Measurements from ENCODE around the gene CPZ. TPM values are rescaled to one million over a fixed set of nuclear protein-coding genes. Genes with fewer than 3 reads are reported as not detected.

Gene CPZ
- 0.94 TPM for total RNA-seq
- 4.4 TPM for polyA plus RNA-seq
- long read RNA-seq, donor 1: 0 reads
- long read RNA-seq, donor 2: 0 reads
- long read RNA-seq, donor 3, partial matches to known transcripts: 0 of 1 reads
- long read RNA-seq, donor 3, other reads (novel, unspliced or antisense): 0 of 1 reads
- long read RNA-seq, donor 4: 0 reads
- long read RNA-seq, donor 5: 0 reads
- long read RNA-seq, donor 6: 0 reads
- long read RNA-seq, donor 7, partial matches to known transcripts: 0 of 1 reads
- long read RNA-seq, donor 7, other reads (novel, unspliced or antisense): 0 of 1 reads
- long read RNA-seq, donor 8, partial matches to known transcripts: 0 of 2 reads
- long read RNA-seq, donor 8, other reads (novel, unspliced or antisense): 0 of 2 reads
- long read RNA-seq, donor 9: 0 reads
- long read RNA-seq, donor 10: 0 reads

DNA sequence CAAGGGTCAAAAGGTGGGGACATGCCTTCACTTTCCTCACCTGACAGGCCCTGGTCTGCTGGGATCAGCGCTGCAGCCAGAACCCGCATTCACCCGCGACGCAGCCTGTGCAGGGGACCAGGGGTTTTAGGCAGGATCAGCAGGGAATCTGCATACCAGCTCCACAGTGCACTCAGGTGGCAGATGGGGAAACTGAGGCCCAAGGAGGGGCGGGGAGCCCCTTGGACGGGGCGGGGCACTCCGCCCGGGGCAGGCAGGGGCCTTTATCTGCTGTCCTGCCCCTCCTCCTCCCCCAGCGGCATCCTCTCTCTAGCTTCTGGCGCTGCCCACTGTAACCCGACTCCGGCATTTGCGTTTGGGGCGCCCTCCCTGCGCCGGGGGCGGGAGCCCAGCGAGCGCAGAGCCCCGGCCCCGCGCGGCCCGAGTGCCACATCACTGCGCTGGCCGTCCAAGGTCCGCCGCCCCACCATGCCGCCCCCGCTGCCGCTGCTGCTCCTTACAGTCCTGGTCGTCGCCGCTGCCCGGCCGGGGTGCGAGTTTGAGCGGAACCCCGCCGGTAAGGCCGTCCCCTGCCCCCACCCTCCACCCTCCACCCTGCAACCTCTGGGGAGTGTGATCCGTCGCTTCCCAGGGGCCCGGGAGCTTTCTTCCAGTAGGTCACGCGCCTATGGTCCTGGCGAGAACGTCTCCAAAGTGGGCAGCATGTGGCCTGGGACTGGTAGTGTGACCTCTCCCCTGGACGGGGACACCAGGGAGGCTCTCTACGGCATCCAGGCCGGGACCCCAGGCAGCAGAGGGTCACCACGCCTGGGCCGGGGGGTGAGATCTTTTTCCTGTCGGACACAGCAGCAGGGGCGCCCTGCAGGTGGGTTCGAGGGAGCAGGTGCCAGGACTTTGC lies at the start of gene CPZ:
Gene CPZ, plus strand, starts transcription at position 400 of the 898 bp plus-strand sequence. Its CDS starts 69 bp downstream, at position 469.
- DNase-seq (ENCODE audit: low read depth in 6 of 9, low spot score in 9 of 9): no peak
- Histone ChIP-seq H3K27me3 (ENCODE audit: control insufficient read depth in 2 of 2, insufficient read depth in 1 of 2, low read length in 1 of 2) (peaks cover 32 to 48% of the 10 kb centered on the region in 2 donors), H3K27ac (ENCODE audit: low read depth in 1 of 2, low read length in 1 of 2) (no peak within 1 kb of the TSS), H3K9me3 (ENCODE audit: control insufficient read depth in 2 of 2, insufficient read depth in 1 of 2, low read length in 1 of 2) (no peaks in the 10 kb centered on the region), H3K4me1 (ENCODE audit: control insufficient read depth in 2 of 2, insufficient read depth in 2 of 2, low read length in 2 of 2) (no peaks in the 10 kb centered on the region), H3K4me3 (ENCODE audit: low read length in 2 of 2) (no peak within 1 kb of the TSS), H3K36me3 (ENCODE audit: control insufficient read depth in 2 of 2, insufficient read depth in 2 of 2, low read length in 1 of 2) (no peaks in the 10 kb centered on the region)
- 6% methylated on average over 58 of the region's 58 CpGs for WGBS

DNA sequence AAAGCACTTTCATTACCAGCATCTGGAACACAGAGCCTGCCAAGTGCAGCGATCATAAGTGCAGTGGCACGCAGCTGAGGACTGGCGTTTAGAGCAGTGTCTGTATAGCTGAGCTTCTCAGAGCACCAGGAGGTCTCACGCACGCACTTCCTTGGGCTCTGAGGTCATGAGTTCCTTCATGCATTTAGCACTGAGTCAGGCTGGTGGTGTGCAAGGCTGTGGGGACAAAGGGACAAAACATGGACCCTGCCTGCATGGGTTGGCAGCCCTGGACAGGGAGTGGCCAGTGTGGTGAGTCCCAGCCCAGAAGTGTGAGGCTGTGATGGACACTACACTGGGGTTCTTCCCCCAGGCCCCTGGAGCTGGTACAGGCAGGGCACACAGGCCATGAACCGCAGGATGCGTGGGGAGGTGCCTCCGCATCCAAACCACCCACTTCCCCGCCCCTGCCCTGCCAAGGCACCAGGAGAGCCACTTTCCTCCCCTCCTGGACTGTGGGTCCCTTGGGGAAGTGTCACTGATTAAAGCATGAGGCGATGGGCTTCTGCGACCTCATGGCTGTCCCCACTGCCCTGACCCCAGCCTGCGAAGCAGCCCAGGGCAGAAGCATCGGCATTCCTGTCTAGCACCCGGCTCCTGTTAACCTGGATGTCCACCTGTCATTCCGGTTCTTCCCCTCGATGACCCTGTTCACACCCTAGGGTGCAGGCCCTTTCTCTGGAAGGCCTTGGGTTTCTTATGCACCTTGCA lies 49.6 kb upstream of the CPZ start:
- no peak for DNase-seq (ENCODE audit: low read depth in 6 of 9, low spot score in 9 of 9)
- Histone ChIP-seq H3K27ac (ENCODE audit: low read depth in 1 of 2, low read length in 1 of 2) (no peak overlapping the region), H3K27me3 (ENCODE audit: control insufficient read depth in 2 of 2, insufficient read depth in 1 of 2, low read length in 1 of 2) (peaks cover 0 to 3% of the 10 kb centered on the region in 2 donors), H3K36me3 (ENCODE audit: control insufficient read depth in 2 of 2, insufficient read depth in 2 of 2, low read length in 1 of 2) (no peaks in the 10 kb centered on the region), H3K4me1 (ENCODE audit: control insufficient read depth in 2 of 2, insufficient read depth in 2 of 2, low read length in 2 of 2) (no peaks in the 10 kb centered on the region), H3K9me3 (ENCODE audit: control insufficient read depth in 2 of 2, insufficient read depth in 1 of 2, low read length in 1 of 2) (no peaks in the 10 kb centered on the region), H3K4me3 (ENCODE audit: low read length in 2 of 2) (no peak overlapping the region)
- 92% methylated on average over 16 of the region's 16 CpGs for WGBS

DNA sequence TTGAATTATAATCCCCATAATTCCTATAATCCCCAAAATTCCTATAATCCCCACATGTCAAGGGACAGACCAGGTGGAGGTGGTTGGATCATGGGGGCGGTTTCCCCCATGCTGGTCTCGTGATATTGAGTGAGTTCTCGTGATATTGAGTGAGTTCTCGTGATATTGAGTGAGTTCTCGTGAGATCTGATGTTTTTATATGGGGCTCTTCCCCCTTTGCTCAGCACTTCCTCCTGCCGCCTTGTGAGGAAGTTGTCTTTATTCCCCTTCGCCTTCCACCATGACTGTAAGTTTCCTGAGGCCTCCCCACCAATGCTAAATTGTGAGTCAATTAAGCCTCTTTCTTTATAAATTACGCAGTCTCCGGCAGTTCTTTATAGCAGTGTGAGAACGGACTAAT lies 48.9 kb upstream of the CPZ start:
- DNase-seq (ENCODE audit: low read depth in 6 of 9, low spot score in 9 of 9): no peak
- H3K4me3 ChIP-seq (ENCODE audit: low read length in 2 of 2): no peak overlapping the region
- peaks cover 0 to 3% of the 10 kb centered on the region in 2 donors for H3K27me3 ChIP-seq (ENCODE audit: control insufficient read depth in 2 of 2, insufficient read depth in 1 of 2, low read length in 1 of 2)
- H3K4me1 ChIP-seq (ENCODE audit: control insufficient read depth in 2 of 2, insufficient read depth in 2 of 2, low read length in 2 of 2): no peaks in the 10 kb centered on the region
- H3K27ac ChIP-seq (ENCODE audit: low read depth in 1 of 2, low read length in 1 of 2): no peak overlapping the region
- H3K9me3 ChIP-seq (ENCODE audit: control insufficient read depth in 2 of 2, insufficient read depth in 1 of 2, low read length in 1 of 2): no peaks in the 10 kb centered on the region
- 77% methylated on average over 10 of the region's 10 CpGs for WGBS
- H3K36me3 ChIP-seq (ENCODE audit: control insufficient read depth in 2 of 2, insufficient read depth in 2 of 2, low read length in 1 of 2): no peaks in the 10 kb centered on the region

DNA sequence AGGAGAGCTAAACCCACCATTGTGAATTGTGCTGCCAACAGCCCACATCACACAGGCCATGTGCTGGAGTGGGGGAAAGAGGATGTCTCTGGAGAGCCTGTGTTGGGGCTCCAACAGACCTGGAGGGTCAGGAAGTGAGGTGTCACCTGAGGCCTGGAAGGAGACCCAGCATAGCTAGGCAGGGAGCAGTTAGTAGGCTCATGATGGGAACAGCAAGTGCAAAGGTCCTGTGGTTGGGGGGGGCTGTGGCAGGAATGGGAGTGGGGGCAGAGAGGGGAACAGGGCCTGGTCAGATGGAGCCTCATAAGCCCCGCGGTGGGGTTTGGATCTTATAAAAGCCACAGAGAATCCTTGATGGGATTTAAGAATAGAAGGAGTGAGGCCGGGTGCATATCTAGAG lies 48.3 kb upstream of the CPZ start:
- Histone ChIP-seq H3K36me3 (ENCODE audit: control insufficient read depth in 2 of 2, insufficient read depth in 2 of 2, low read length in 1 of 2) (no peaks in the 10 kb centered on the region), H3K4me3 (ENCODE audit: low read length in 2 of 2) (no peak overlapping the region), H3K9me3 (ENCODE audit: control insufficient read depth in 2 of 2, insufficient read depth in 1 of 2, low read length in 1 of 2) (no peaks in the 10 kb centered on the region), H3K27me3 (ENCODE audit: control insufficient read depth in 2 of 2, insufficient read depth in 1 of 2, low read length in 1 of 2) (peaks cover 0 to 3% of the 10 kb centered on the region in 2 donors), H3K27ac (ENCODE audit: low read depth in 1 of 2, low read length in 1 of 2) (no peak overlapping the region), H3K4me1 (ENCODE audit: control insufficient read depth in 2 of 2, insufficient read depth in 2 of 2, low read length in 2 of 2) (no peaks in the 10 kb centered on the region)
- no peak for DNase-seq (ENCODE audit: low read depth in 6 of 9, low spot score in 9 of 9)
- 96% methylated on average over 3 of the region's 3 CpGs for WGBS

DNA sequence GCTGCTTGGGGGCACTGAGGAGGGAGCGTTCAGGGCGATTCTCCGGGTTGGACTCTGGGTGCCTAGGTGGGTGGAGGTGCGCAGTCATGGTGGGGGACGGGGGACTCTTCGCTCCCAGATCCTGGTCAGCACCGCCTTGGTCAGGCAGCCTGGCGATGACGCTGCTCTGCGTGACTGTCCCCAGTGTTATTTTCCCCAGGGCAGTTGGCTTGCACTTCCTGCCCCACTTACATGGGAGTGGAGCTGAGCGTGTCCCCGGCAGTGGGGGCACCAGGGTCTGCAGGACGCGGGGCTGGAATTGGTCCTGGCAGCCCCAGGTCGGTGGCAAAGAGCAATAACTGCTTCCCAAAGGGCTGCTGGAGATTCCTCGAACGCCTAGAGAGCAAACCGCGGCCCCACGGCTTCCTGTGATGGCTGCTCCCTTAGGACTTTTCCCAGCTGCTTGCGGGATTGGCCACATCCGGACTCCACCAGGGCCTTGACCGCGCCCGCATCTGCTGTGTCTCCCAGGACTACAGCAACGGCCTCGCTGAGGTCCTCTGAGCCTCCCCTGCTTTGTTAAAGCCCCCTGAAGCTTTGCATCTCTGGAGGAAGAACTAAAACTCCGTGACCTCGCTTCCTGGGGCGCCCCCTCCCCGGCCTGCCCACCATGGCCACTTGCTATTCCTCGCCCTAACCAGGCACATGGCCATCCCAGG lies 47.7 kb upstream of the CPZ start:
- H3K36me3 ChIP-seq (ENCODE audit: control insufficient read depth in 2 of 2, insufficient read depth in 2 of 2, low read length in 1 of 2): no peaks in the 10 kb centered on the region
- WGBS: 82% methylated on average over 32 of the region's 32 CpGs

GRCh38 chr4:8545439-8545765 lies 47.2 kb upstream of the CPZ start:
- WGBS: 75% methylated on average over 9 of the region's 9 CpGs
- H3K36me3 ChIP-seq (ENCODE audit: control insufficient read depth in 2 of 2, insufficient read depth in 2 of 2, low read length in 1 of 2): no peaks in the 10 kb centered on the region
- H3K4me3 ChIP-seq (ENCODE audit: low read length in 2 of 2): no peak overlapping the region
- no peaks in the 10 kb centered on the region for H3K4me1 ChIP-seq (ENCODE audit: control insufficient read depth in 2 of 2, insufficient read depth in 2 of 2, low read length in 2 of 2)
- no peaks in the 10 kb centered on the region for H3K9me3 ChIP-seq (ENCODE audit: control insufficient read depth in 2 of 2, insufficient read depth in 1 of 2, low read length in 1 of 2)
- H3K27ac ChIP-seq (ENCODE audit: low read depth in 1 of 2, low read length in 1 of 2): no peak overlapping the region
- peaks cover 0 to 3% of the 10 kb centered on the region in 2 donors for H3K27me3 ChIP-seq (ENCODE audit: control insufficient read depth in 2 of 2, insufficient read depth in 1 of 2, low read length in 1 of 2)
- no peak for DNase-seq (ENCODE audit: low read depth in 6 of 9, low spot score in 9 of 9)

More for the DNA sequence above, 47.7 kb upstream of the CPZ start:
- Histone ChIP-seq H3K27ac (ENCODE audit: low read depth in 1 of 2, low read length in 1 of 2) (no peak overlapping the region), H3K27me3 (ENCODE audit: control insufficient read depth in 2 of 2, insufficient read depth in 1 of 2, low read length in 1 of 2) (peaks cover 0 to 3% of the 10 kb centered on the region in 2 donors), H3K4me3 (ENCODE audit: low read length in 2 of 2) (no peak overlapping the region), H3K4me1 (ENCODE audit: control insufficient read depth in 2 of 2, insufficient read depth in 2 of 2, low read length in 2 of 2) (no peaks in the 10 kb centered on the region), H3K9me3 (ENCODE audit: control insufficient read depth in 2 of 2, insufficient read depth in 1 of 2, low read length in 1 of 2) (no peaks in the 10 kb centered on the region)
- no peak for DNase-seq (ENCODE audit: low read depth in 6 of 9, low spot score in 9 of 9)

GRCh38 chr4:8546766-8547107 lies 45.8 kb upstream of the CPZ start:
- no peak for DNase-seq (ENCODE audit: low read depth in 6 of 9, low spot score in 9 of 9)
- Histone ChIP-seq H3K4me1 (ENCODE audit: control insufficient read depth in 2 of 2, insufficient read depth in 2 of 2, low read length in 2 of 2) (no peaks in the 10 kb centered on the region), H3K27ac (ENCODE audit: low read depth in 1 of 2, low read length in 1 of 2) (no peak overlapping the region), H3K9me3 (ENCODE audit: control insufficient read depth in 2 of 2, insufficient read depth in 1 of 2, low read length in 1 of 2) (no peaks in the 10 kb centered on the region), H3K27me3 (ENCODE audit: control insufficient read depth in 2 of 2, insufficient read depth in 1 of 2, low read length in 1 of 2) (peaks cover 0 to 3% of the 10 kb centered on the region in 2 donors), H3K36me3 (ENCODE audit: control insufficient read depth in 2 of 2, insufficient read depth in 2 of 2, low read length in 1 of 2) (no peaks in the 10 kb centered on the region), H3K4me3 (ENCODE audit: low read length in 2 of 2) (no peak overlapping the region)
- 77% methylated on average over 8 of the region's 8 CpGs for WGBS

- no peak for DNase-seq (ENCODE audit: low read depth in 6 of 9, low spot score in 9 of 9)
- Histone ChIP-seq H3K36me3 (ENCODE audit: control insufficient read depth in 2 of 2, insufficient read depth in 2 of 2, low read length in 1 of 2) (no peaks in the 10 kb centered on the region), H3K27ac (ENCODE audit: low read depth in 1 of 2, low read length in 1 of 2) (no peak overlapping the region), H3K4me3 (ENCODE audit: low read length in 2 of 2) (no peak overlapping the region), H3K27me3 (ENCODE audit: control insufficient read depth in 2 of 2, insufficient read depth in 1 of 2, low read length in 1 of 2) (peaks cover 0 to 3% of the 10 kb centered on the region in 2 donors), H3K4me1 (ENCODE audit: control insufficient read depth in 2 of 2, insufficient read depth in 2 of 2, low read length in 2 of 2) (no peaks in the 10 kb centered on the region), H3K9me3 (ENCODE audit: control insufficient read depth in 2 of 2, insufficient read depth in 1 of 2, low read length in 1 of 2) (no peaks in the 10 kb centered on the region)
- 62% methylated on average over 16 of the region's 16 CpGs for WGBS
Observed at GRCh38 chr4:8547108-8547911, 45.3 kb upstream of the CPZ start.
